Measurements from ENCODE around the gene G3BP1. TPM values are rescaled to one million over a fixed set of nuclear protein-coding genes. Genes with fewer than 3 reads are reported as not detected.

Gene G3BP1
- total and polyA plus RNA-seq, 2 of the 13 experiments (the other 11 are each of a cell fraction or from before 2014, with no cell fraction given), result 36.7 to 320 TPM

DNA sequence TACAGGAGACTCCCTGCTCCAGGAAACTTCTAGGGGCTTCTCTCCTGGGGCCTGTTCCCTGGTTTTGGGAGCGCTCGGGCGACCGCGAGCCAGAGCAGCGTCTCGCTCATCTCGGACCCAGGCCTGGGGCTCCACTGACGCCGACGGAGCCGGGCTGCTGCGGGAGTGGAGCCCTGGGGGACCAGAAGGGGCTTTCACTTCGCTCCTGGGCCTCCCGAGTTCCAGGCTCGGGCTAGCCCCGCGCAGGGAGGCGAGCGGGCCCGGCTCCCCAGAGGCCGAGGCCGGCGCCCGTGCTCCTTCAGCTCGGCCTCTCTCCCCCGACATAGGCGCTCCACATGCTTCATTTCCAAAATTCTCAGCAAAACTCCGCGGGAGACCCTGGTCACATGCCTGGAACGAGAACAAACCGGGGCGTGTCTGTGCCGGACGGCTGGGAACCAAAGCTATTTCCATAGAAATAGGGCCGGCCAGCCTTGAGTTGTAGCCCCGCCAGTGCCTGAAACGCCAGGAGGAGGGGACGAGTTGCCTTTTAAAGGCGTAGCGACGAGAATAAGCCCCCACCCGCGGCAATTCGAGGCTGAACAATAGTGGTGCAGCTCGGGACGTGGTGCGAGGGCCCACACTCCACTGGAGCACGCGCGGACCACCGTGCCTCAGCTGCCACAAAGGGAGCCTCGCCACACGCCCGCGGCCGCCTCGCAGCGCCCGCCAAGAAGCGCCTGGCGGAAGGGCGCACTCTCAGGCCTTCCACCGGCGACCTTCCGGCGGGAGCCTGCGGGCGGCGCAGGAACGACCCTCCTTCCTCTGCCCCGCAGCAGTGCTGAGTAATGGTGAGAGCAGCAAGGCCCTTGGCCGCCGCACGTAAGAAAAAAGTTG lies 1.1 kb upstream of the G3BP1 start (continued):
- TF ChIP-seq ZFP62 (CRISPR knock-in tag; IDR thresholded peaks at IDR 0.05) (no peak), ZNF317 (CRISPR knock-in tag; IDR thresholded peaks at IDR 0.05) (no peak), ZNF275 (CRISPR knock-in tag; IDR thresholded peaks at IDR 0.05; ENCODE audit: borderline replicate concordance) (no peak), TEAD2 (CRISPR knock-in tag; IDR thresholded peaks at IDR 0.05) (no peak), MYNN (CRISPR knock-in tag; IDR thresholded peaks at IDR 0.05; ENCODE audit: low read depth) (no peak), ZNF234 (CRISPR knock-in tag; conservative IDR thresholded peaks at IDR 0.05) (no peak), SMC3 (IDR thresholded peaks at IDR 0.05; ENCODE audit: low read length) (no peak), ZNF124 (CRISPR knock-in tag; IDR thresholded peaks at IDR 0.05) (no peak), ZNF564 (CRISPR knock-in tag; IDR thresholded peaks at IDR 0.05) (no peak), ZFP36L1 (CRISPR knock-in tag; IDR thresholded peaks at IDR 0.05) (no peak), ZMAT5 (CRISPR knock-in tag; IDR thresholded peaks at IDR 0.05; ENCODE audit: borderline replicate concordance, low read depth) (no peak), MTF2 (CRISPR knock-in tag; IDR thresholded peaks at IDR 0.05; ENCODE audit: borderline replicate concordance) (no peak), ZNF512B (CRISPR knock-in tag; IDR thresholded peaks at IDR 0.05; ENCODE audit: borderline replicate concordance) (no peak), ZBTB42 (CRISPR knock-in tag; IDR thresholded peaks at IDR 0.05) (no peak), ZNF747 (CRISPR knock-in tag; IDR thresholded peaks at IDR 0.05; ENCODE audit: borderline replicate concordance) (no peak), ZFX (CRISPR knock-in tag; IDR thresholded peaks at IDR 0.05; ENCODE audit: low read depth) (no peak; the same call in 1 of the 2 replicates), ZNF256 (CRISPR knock-in tag; conservative IDR thresholded peaks at IDR 0.05) (no peak), U2AF1 (optimal IDR thresholded peaks at IDR 0.05; ENCODE audit: low read depth, low read length) (no peak), RCOR2 (CRISPR knock-in tag; IDR thresholded peaks at IDR 0.05) (0 out of 2 replicates have a peak, but pooled peaks have one; percentile 14)
- TF ChIP-seq, protein P1, sequence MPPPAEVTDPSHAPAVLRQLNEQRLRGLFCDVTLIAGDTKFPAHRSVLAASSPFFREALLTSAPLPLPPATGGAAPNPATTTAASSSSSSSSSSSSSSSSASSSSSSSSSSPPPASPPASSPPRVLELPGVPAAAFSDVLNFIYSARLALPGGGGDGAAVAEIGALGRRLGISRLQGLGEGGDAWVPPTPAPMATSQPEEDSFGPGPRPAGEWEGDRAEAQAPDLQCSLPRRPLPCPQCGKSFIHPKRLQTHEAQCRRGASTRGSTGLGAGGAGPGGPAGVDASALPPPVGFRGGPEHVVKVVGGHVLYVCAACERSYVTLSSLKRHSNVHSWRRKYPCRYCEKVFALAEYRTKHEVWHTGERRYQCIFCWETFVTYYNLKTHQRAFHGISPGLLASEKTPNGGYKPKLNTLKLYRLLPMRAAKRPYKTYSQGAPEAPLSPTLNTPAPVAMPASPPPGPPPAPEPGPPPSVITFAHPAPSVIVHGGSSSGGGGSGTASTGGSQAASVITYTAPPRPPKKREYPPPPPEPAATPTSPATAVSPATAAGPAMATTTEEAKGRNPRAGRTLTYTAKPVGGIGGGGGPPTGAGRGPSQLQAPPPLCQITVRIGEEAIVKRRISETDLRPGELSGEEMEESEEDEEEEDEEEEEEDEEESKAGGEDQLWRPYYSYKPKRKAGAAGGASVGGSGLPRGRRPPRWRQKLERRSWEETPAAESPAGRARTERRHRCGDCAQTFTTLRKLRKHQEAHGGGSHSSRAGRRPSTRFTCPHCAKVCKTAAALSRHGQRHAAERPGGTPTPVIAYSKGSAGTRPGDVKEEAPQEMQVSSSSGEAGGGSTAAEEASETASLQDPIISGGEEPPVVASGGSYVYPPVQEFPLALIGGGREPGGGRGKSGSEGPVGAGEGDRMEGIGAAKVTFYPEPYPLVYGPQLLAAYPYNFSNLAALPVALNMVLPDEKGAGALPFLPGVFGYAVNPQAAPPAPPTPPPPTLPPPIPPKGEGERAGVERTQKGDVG (CRISPR knock-in tag; IDR thresholded peaks at IDR 0.05; ENCODE audit: borderline replicate concordance), result 0 out of 2 replicates have a peak, but pooled peaks have one; percentile 81

Measured in HepG2 (cell line).